ENCODE results near the gene SIL1.

GRCh38 chr5:139222346-139222745 is 24.2 kb upstream of the SIL1 start:
- TF ChIP-seq CTCF (IDR thresholded peaks at IDR 0.05) (no peak), POLR2A (IDR thresholded peaks at IDR 0.05; ENCODE audit: low read depth) (no peak)

All from esophagus muscularis mucosa (tissue), 3 donors.